Activated CD4-positive, alpha-beta T cell treated with anti-CD3 and anti-CD28 coated beads for 36 hours (primary cell): ENCODE measurements around the gene MS4A13. TPM values are rescaled to one million over a fixed set of nuclear protein-coding genes. Genes with fewer than 3 reads are reported as not detected.
"Not testable (repeated sequence)": the region's sequence is repeated elsewhere in the genome, so short reads cannot be mapped to it uniquely, and the experiment has no call there.

Source experiments
- ATAC-seq: fragments of 200-7000 bp; cut with Tn5 transposase; one replicate; pipeline ENCODE4 v1.10.0; 2021; ENCODE audit warnings: mild to moderate bottlenecking, moderate library complexity
- CTCF ChIA-PET: fragments of 350-600 bp; sonication (Branson Sonifier 250); formaldehyde crosslinking; loops from one replicate; lab custom pipeline; 2021; ENCODE audit warnings: antibody characterized with exemption; lab: Charles Lee
- POLR2A ChIA-PET: fragments of 350-600 bp; sonication (Branson Sonifier 250); formaldehyde crosslinking; loops from one replicate; lab custom pipeline; 2021; ENCODE audit warnings: antibody characterized with exemption, inconsistent platforms; lab: Charles Lee
- DNase-seq: peaks from one replicate; pipeline ENCODE4 v3.0.0-alpha.2; 2020
- H3K27ac Mint-ChIP-seq: one replicate; pipeline ENCODE4 v1.8.0; 2021; ENCODE audit warnings: mixed read lengths
- H3K27me3 Mint-ChIP-seq: one replicate; pipeline ENCODE4 v1.8.0; 2021; ENCODE audit warnings: mixed read lengths
- H3K36me3 Mint-ChIP-seq: one replicate; pipeline ENCODE4 v1.8.0; 2021; ENCODE audit warnings: low read depth, mixed read lengths
- H3K4me1 Mint-ChIP-seq: one replicate; pipeline ENCODE4 v1.8.0; 2021; ENCODE audit warnings: mixed read lengths
- H3K4me3 Mint-ChIP-seq: one replicate; pipeline ENCODE4 v1.8.0; 2021; ENCODE audit warnings: mild to moderate bottlenecking, moderate library complexity, mixed read lengths
- H3K9me3 Mint-ChIP-seq: one replicate; pipeline ENCODE4 v1.8.0; 2021; ENCODE audit warnings: low read depth, mixed read lengths
- intact Hi-C, 2 experiments: fragments of 100-400 bp; cut with DNase I in 1 of 2; cut with micrococcal nuclease in 1 of 2; formaldehyde crosslinking; loops; one replicate each; pipeline versions ENCODE4 v1.14.2 to v1.15.1; 2022 to 2024; cut with DNase I, micrococcal nuclease
- total RNA-seq, 2 experiments: library from RNA; stranded (reverse); gene quantifications; one replicate each; pipeline ENCODE4 v1.2.3, GENCODE V29; 2021

MS4A13 gene
- total RNA-seq, 2 experiments from 2014 or later: not detected

GRCh38 chr11:60502221-60502775, 12.9 kb upstream of the MS4A13 start:
- Mint-ChIP-seq H3K4me3 (no peak overlapping the region), H3K9me3 (no peaks in the 10 kb centered on the region), H3K4me1 (peaks cover 10% of the 10 kb centered on the region), H3K27me3 (peaks cover 37% of the 10 kb centered on the region), H3K36me3 (no peaks in the 10 kb centered on the region), H3K27ac (no peak overlapping the region)
- no peak for ATAC-seq
- intact Hi-C loops: loop anchor here in 1 of 2 experiments (10.0 kb wide), 1 partner anchor 337 kb away; no protein-coding TSS in a partner anchor
- ChIA-PET POLR2A (no interaction called here), CTCF (interaction anchor here (0.8 kb wide), 1 partner anchor 19 kb away, joined by 3 read pairs; no protein-coding TSS in a partner anchor)
- no peak for DNase-seq

GRCh38 chr11:60504219-60504905, 10.8 kb upstream of the MS4A13 start:
- Mint-ChIP-seq H3K4me3 (no peak overlapping the region), H3K27ac (no peak overlapping the region), H3K4me1 (peaks cover 10% of the 10 kb centered on the region), H3K9me3 (peaks cover 3% of the 10 kb centered on the region), H3K27me3 (peaks cover 39% of the 10 kb centered on the region), H3K36me3 (no peaks in the 10 kb centered on the region)
- ATAC-seq (peak; percentile 66), DNase-seq (no peak)
- ChIA-PET POLR2A (no interaction called here), CTCF (interaction anchor here (0.9 to 1.2 kb wide), 2 partner anchors 17 to 144 kb away, joined by 3 read pairs; no protein-coding TSS in a partner anchor)
- intact Hi-C loops: loop anchor here in 1 of 2 experiments (10.0 kb wide), 1 partner anchor 340 kb away; no protein-coding TSS in a partner anchor

- H3K4me3 Mint-ChIP-seq, H3K9me3 Mint-ChIP-seq, POLR2A ChIA-PET, DNase-seq, H3K36me3 Mint-ChIP-seq, CTCF ChIA-PET, H3K27ac Mint-ChIP-seq, ATAC-seq, H3K4me1 Mint-ChIP-seq: not testable (repeated sequence)
- peaks cover 29% of the 10 kb centered on the region for H3K27me3 Mint-ChIP-seq
- intact Hi-C loops: loop anchor here in 1 of 2 experiments (10.0 kb wide), 1 partner anchor 345 kb away; no protein-coding TSS in a partner anchor
These were observed 5.6 kb upstream of the MS4A13 start for GRCh38 chr11:60509609-60510008.

- POLR2A ChIA-PET, CTCF ChIA-PET: not testable (repeated sequence)
These were observed 5.0 kb upstream of the MS4A13 start for GRCh38 chr11:60510209-60510608.

GRCh38 chr11:60511393-60511792, 3.8 kb upstream of the MS4A13 start:
- H3K9me3 Mint-ChIP-seq: peaks cover 4% of the 10 kb centered on the region

More at GRCh38 chr11:60510209-60510608, 5.0 kb upstream of the MS4A13 start:
- H3K27ac Mint-ChIP-seq, H3K9me3 Mint-ChIP-seq, ATAC-seq, H3K36me3 Mint-ChIP-seq, H3K4me3 Mint-ChIP-seq, H3K4me1 Mint-ChIP-seq, intact Hi-C loops, DNase-seq: not testable (repeated sequence)
- peaks cover 25% of the 10 kb centered on the region for H3K27me3 Mint-ChIP-seq

GRCh38 chr11:60512651-60513225, 2.5 kb upstream of the MS4A13 start:
- ChIA-PET POLR2A (no interaction called here), CTCF (no interaction called here)
- H3K36me3 Mint-ChIP-seq: no peaks in the 10 kb centered on the region
- no peak for ATAC-seq
- intact Hi-C loops: no loop called here
- no peak overlapping the region for H3K27ac Mint-ChIP-seq
- H3K4me3 Mint-ChIP-seq: no peak overlapping the region
- H3K9me3 Mint-ChIP-seq: peaks cover 4% of the 10 kb centered on the region
- peaks cover 9% of the 10 kb centered on the region for H3K27me3 Mint-ChIP-seq
- H3K4me1 Mint-ChIP-seq: no peaks in the 10 kb centered on the region
- DNase-seq: no peak

More at GRCh38 chr11:60511393-60511792, 3.8 kb upstream of the MS4A13 start:
- H3K27me3 Mint-ChIP-seq: peaks cover 17% of the 10 kb centered on the region
- H3K36me3 Mint-ChIP-seq: no peaks in the 10 kb centered on the region
- no peaks in the 10 kb centered on the region for H3K4me1 Mint-ChIP-seq
- ChIA-PET POLR2A (no interaction called here), CTCF (no interaction called here)
- ATAC-seq: no peak
- intact Hi-C loops: no loop called here
- H3K4me3 Mint-ChIP-seq: no peak overlapping the region
- no peak overlapping the region for H3K27ac Mint-ChIP-seq
- DNase-seq: no peak

- peaks cover 5% of the 10 kb centered on the region for H3K27me3 Mint-ChIP-seq
- no peaks in the 10 kb centered on the region for H3K4me1 Mint-ChIP-seq
- no peak overlapping the region for H3K4me3 Mint-ChIP-seq
- ATAC-seq: no peak
- no peaks in the 10 kb centered on the region for H3K36me3 Mint-ChIP-seq
- ChIA-PET POLR2A (no interaction called here), CTCF (no interaction called here)
- DNase-seq: no peak
- intact Hi-C loops: no loop called here
- H3K27ac Mint-ChIP-seq: no peak overlapping the region
- H3K9me3 Mint-ChIP-seq: peaks cover 4% of the 10 kb centered on the region
These were observed 1.4 kb upstream of the MS4A13 start for GRCh38 chr11:60513496-60514460.

- H3K4me3 Mint-ChIP-seq: no peak overlapping the region
- DNase-seq: no peak
- H3K27ac Mint-ChIP-seq: no peak overlapping the region
- ChIA-PET CTCF (interaction anchor here (0.5 to 1.0 kb wide), 2 partner anchors 91 to 681 kb away, joined by 3 read pairs; no protein-coding TSS in a partner anchor), POLR2A (no interaction called here)
- peaks cover 2% of the 10 kb centered on the region for H3K9me3 Mint-ChIP-seq
- no peaks in the 10 kb centered on the region for H3K4me1 Mint-ChIP-seq
- peaks cover 17% of the 10 kb centered on the region for H3K27me3 Mint-ChIP-seq
- intact Hi-C loops: no loop called here
- no peak for ATAC-seq
- no peaks in the 10 kb centered on the region for H3K36me3 Mint-ChIP-seq
These were observed 13.3 kb downstream of the MS4A13 start for GRCh38 chr11:60528465-60528864.

- no peak overlapping the region for H3K27ac Mint-ChIP-seq
- H3K4me3 Mint-ChIP-seq: no peak overlapping the region
- ChIA-PET POLR2A (no interaction called here), CTCF (interaction anchor here (0.5 to 1.0 kb wide), 3 partner anchors 10 to 681 kb away, joined by 3 read pairs; no protein-coding TSS in a partner anchor)
- peaks cover 2% of the 10 kb centered on the region for H3K9me3 Mint-ChIP-seq
- ATAC-seq (no peak), DNase-seq (no peak)
- peaks cover 17% of the 10 kb centered on the region for H3K27me3 Mint-ChIP-seq
- no peaks in the 10 kb centered on the region for H3K4me1 Mint-ChIP-seq
- no peaks in the 10 kb centered on the region for H3K36me3 Mint-ChIP-seq
- intact Hi-C loops: no loop called here
These were observed 13.7 kb downstream of the MS4A13 start for GRCh38 chr11:60528934-60529333.

- POLR2A ChIA-PET: no interaction called here
- H3K4me1 Mint-ChIP-seq: no peaks in the 10 kb centered on the region
- H3K9me3 Mint-ChIP-seq: peaks cover 2% of the 10 kb centered on the region
- DNase-seq (no peak), ATAC-seq (no peak)
- CTCF ChIA-PET: interaction anchor here (0.6 kb wide), 1 partner anchor 196 kb away, joined by 3 read pairs; no protein-coding TSS in a partner anchor
- H3K4me3 Mint-ChIP-seq: no peak overlapping the region
- intact Hi-C loops: no loop called here
- H3K27me3 Mint-ChIP-seq: peaks cover 17% of the 10 kb centered on the region
- H3K36me3 Mint-ChIP-seq: no peaks in the 10 kb centered on the region
- H3K27ac Mint-ChIP-seq: no peak overlapping the region
These were observed 15.4 kb downstream of the MS4A13 start for GRCh38 chr11:60530454-60531100.
